HEK293T (cell line): ENCODE measurements around the gene KBTBD2.
A peak's percentile ranks its signal among the peaks of the same experiment; 100 is the strongest.

Source experiments
- CTCF ChIA-PET: fragments of 350-600 bp; formaldehyde crosslinking; extraction: SDS; loops from one replicate; lab custom pipeline; 2021; ENCODE audit warnings: antibody characterized with exemption, inconsistent platforms; lab: Yijun Ruan, JAX
- POLR2A ChIA-PET: fragments of 350-600 bp; formaldehyde crosslinking; extraction: SDS; loops from one replicate; lab custom pipeline; 2020; ENCODE audit warnings: antibody characterized with exemption, inconsistent platforms; lab: Yijun Ruan, JAX
- DNase-seq: peaks from one replicate; pipeline ENCODE4 v3.0.0; 2012; ENCODE audit warnings: mixed read lengths; ENCODE audit errors: extremely low spot score
- ARNT ChIP-seq: fragments of 450-650 bp; IDR thresholded peaks from 2 replicates; pipeline ENCODE4 v1.6.1; 2017; ENCODE audit warnings: mild to moderate bottlenecking
- BHLHE40 ChIP-seq: fragments of 450-650 bp; IDR thresholded peaks from 2 replicates; pipeline ENCODE4 v1.6.1; 2016; ENCODE audit warnings: mild to moderate bottlenecking, moderate library complexity, borderline replicate concordance
- CTBP1 ChIP-seq: fragments of 450-650 bp; IDR thresholded peaks from 2 replicates; pipeline ENCODE4 v1.6.1; 2016; ENCODE audit warnings: borderline replicate concordance
- ELF4 ChIP-seq: fragments of 450-650 bp; IDR thresholded peaks from 2 replicates; pipeline ENCODE4 v1.6.1; 2017; ENCODE audit warnings: antibody characterized with exemption
- FOXA1 ChIP-seq: fragments of 450-650 bp; IDR thresholded peaks from 2 replicates; pipeline ENCODE4 v1.6.1; 2016; ENCODE audit warnings: mild to moderate bottlenecking
- FOXK2 ChIP-seq: fragments of 450-650 bp; IDR thresholded peaks from 2 replicates; pipeline ENCODE4 v1.6.1; 2016; ENCODE audit warnings: mild to moderate bottlenecking
- FOXM1 ChIP-seq: fragments of 450-650 bp; IDR thresholded peaks from 2 replicates; pipeline ENCODE4 v1.6.1; 2017; ENCODE audit warnings: mild to moderate bottlenecking, borderline replicate concordance
- HDGF ChIP-seq: fragments of 450-650 bp; IDR thresholded peaks from 2 replicates; pipeline ENCODE4 v1.6.1; 2017; ENCODE audit warnings: antibody characterized with exemption, borderline replicate concordance
- L3MBTL2 ChIP-seq: fragments of 450-650 bp; conservative IDR thresholded peaks from 2 replicates; pipeline ENCODE4 v1.6.1; 2016; ENCODE audit warnings: mild to moderate bottlenecking
- LEF1 ChIP-seq: fragments of 450-650 bp; IDR thresholded peaks from 2 replicates; pipeline ENCODE4 v1.6.1; 2017; ENCODE audit warnings: mild to moderate bottlenecking, borderline replicate concordance
- NFRKB ChIP-seq: fragments of 450-650 bp; IDR thresholded peaks from 2 replicates; pipeline ENCODE4 v1.6.1; 2016; ENCODE audit warnings: mild to moderate bottlenecking, moderate library complexity
- SP1 ChIP-seq: fragments of 450-650 bp; IDR thresholded peaks from 2 replicates; pipeline ENCODE4 v1.6.1; 2017
- SUZ12 ChIP-seq: fragments of 450-650 bp; IDR thresholded peaks from 2 replicates; pipeline ENCODE4 v1.6.1; 2016; ENCODE audit warnings: mild to moderate bottlenecking
- TARDBP ChIP-seq: fragments of 450-650 bp; IDR thresholded peaks from 2 replicates; pipeline ENCODE4 v1.6.1; 2016
- ZNF384 ChIP-seq: fragments of 450-650 bp; IDR thresholded peaks from 2 replicates; pipeline ENCODE4 v1.6.1; 2016
- TF ChIP-seq, protein P1 (sequence below): fragments of 450-650 bp; IDR thresholded peaks from 2 replicates; pipeline ENCODE4 v1.6.1; 2016

KBTBD2 gene

GRCh38 chr7:32891800-32892520 lies 400 bp upstream of the KBTBD2 start:
- POLR2A ChIA-PET, result interaction anchor here (0.6 to 2.0 kb wide), 8 partner anchors 8 to 171 kb away, joined by 3 to 7 read pairs (median 4); partner anchors contain the start of genes FKBP9 and NT5C3A
- peak; percentile 83 for DNase-seq
- CTCF ChIA-PET, result interaction anchor here (0.9 kb wide), 1 partner anchor 18 kb away, joined by 3 read pairs; no protein-coding TSS in a partner anchor
- TF ChIP-seq CTBP1 (no peak), HDGF (no peak), ZNF384 (no peak), FOXA1 (no peak), L3MBTL2 (peak; percentile 73), ARNT (no peak), ELF4 (0 out of 2 replicates have a peak, but pooled peaks have one; percentile 25), FOXM1 (no peak), FOXK2 (no peak), LEF1 (no peak), SUZ12 (no peak)
- TF ChIP-seq, protein P1, sequence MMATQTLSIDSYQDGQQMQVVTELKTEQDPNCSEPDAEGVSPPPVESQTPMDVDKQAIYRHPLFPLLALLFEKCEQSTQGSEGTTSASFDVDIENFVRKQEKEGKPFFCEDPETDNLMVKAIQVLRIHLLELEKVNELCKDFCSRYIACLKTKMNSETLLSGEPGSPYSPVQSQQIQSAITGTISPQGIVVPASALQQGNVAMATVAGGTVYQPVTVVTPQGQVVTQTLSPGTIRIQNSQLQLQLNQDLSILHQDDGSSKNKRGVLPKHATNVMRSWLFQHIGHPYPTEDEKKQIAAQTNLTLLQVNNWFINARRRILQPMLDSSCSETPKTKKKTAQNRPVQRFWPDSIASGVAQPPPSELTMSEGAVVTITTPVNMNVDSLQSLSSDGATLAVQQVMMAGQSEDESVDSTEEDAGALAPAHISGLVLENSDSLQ, result no peak

GRCh38 chr7:32890793-32891042 lies 842 bp downstream of the KBTBD2 start:
- ChIA-PET POLR2A (interaction anchor here (0.9 to 1.9 kb wide), 3 partner anchors 23 to 172 kb away, joined by 3 to 7 read pairs (median 4); partner anchors contain the start of genes FKBP9 and NT5C3A), CTCF (no interaction called here)
- no peak for DNase-seq
- no peak for TF ChIP-seq NFRKB
- TF ChIP-seq HDGF, result no peak
- no peak for TF ChIP-seq SUZ12
- TF ChIP-seq CTBP1, result no peak
- no peak for TF ChIP-seq ELF4
- TF ChIP-seq L3MBTL2, result no peak
- no peak for TF ChIP-seq ARNT
- no peak for TF ChIP-seq BHLHE40
- no peak for TF ChIP-seq FOXK2
- no peak for TF ChIP-seq ZNF384
- TF ChIP-seq FOXM1, result no peak
- TF ChIP-seq SP1, result no peak
- TF ChIP-seq TARDBP, result no peak
- TF ChIP-seq FOXA1, result no peak
- no peak for TF ChIP-seq LEF1
- TF ChIP-seq, protein P1, result no peak

DNA sequence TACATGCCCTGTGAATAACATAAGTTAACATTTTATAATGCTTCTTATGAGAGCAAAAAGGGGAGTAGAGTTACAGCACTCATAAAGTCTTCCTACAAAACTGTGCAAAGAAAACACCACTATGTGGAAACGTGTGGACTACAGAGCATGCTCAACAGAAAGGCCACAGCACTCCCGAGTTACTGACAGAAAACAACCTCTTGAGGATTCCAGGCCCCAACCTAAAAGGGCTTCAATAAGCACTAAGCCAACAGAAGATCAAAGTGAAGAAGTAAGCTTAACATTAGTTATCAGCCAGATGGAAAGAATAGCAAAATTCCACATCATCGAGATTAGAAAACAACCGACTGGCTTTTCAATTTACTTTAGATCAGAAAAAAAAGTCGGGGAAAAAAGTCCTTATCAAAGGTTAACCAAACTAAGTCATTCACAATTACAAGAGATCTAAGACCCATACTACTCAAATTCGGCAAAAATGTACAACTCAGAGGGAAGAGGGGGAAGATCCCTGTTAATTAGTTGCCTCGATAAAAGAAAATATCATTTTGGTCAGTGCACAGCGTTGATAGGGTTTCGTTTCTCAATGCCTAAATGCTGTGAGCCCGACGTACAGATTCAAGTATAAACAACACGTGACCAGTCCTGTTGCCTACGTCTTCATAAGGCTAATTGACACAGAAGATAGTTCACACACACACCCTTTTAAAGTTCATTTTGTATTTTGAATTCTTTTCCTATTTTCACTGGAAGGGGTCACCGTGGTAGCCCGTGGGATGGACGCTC lies 1.4 kb downstream of the KBTBD2 start:
- TF ChIP-seq FOXM1 (peak; percentile 60; the same call in 1 of the 2 replicates), FOXK2 (peak; percentile 68; the same call in 1 of the 2 replicates), SUZ12 (no peak), ELF4 (no peak)
- TF ChIP-seq, protein P1, result peak; percentile 43; the same call in 1 of the 2 replicates
- ChIA-PET POLR2A (interaction anchor here (0.9 to 1.9 kb wide), 3 partner anchors 23 to 173 kb away, joined by 3 to 7 read pairs (median 4); partner anchors contain the start of genes FKBP9 and NT5C3A), CTCF (interaction anchor here (0.6 to 1.1 kb wide), 3 partner anchors 11 to 1488 kb away, joined by 3 to 5 read pairs (median 3); no protein-coding TSS in a partner anchor)
- DNase-seq, result peak; percentile 37

DNA sequence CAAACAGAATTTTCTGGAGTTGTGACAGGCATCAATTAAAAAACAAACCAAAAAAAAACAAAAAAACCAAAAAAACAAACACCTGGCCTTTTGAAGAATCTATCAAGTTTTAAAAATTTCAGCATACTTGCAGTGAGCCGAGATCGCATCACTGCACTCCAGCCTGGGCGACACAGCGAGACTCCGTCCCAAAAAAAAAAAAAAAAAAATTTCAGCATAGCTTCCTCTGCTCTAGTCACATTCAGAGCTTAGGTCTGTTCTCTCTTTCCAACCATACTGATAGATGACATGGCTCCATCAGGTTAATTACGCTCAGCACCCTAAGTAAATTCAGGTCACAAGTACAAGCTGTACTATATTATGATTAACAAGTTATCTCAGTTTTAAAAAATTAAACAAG lies 3.1 kb downstream of the KBTBD2 start:
- DNase-seq, result no peak
- TF ChIP-seq ELF4, result no peak
- TF ChIP-seq L3MBTL2, result no peak
- TF ChIP-seq, protein P1, result no peak
- TF ChIP-seq FOXK2, result no peak
- TF ChIP-seq CTBP1, result no peak
- no peak for TF ChIP-seq ARNT
- no peak for TF ChIP-seq SP1
- no peak for TF ChIP-seq BHLHE40
- TF ChIP-seq LEF1, result no peak
- ChIA-PET POLR2A (no interaction called here), CTCF (no interaction called here)

GRCh38 chr7:32887395-32887794 lies 4.2 kb downstream of the KBTBD2 start:
- ChIA-PET CTCF (no interaction called here), POLR2A (no interaction called here)
- TF ChIP-seq SP1, result no peak
- TF ChIP-seq, protein P1, result peak; percentile 56
- DNase-seq, result no peak
